PC-3 (cell line): ENCODE data around the gene TXLNA.

Experiments
- EZH2 ChIP-seq: fragments of 300-600 bp; sonication (generic); IDR thresholded peaks from one replicate; pipeline ENCODE4 v1.6.1; 2017; ENCODE audit warnings: antibody characterized with exemption, mild to moderate bottlenecking, low read length; ENCODE audit not compliant: unreplicated experiment
- TF ChIP-seq, protein P1 (sequence below): fragments of 300-600 bp; sonication (generic); conservative IDR thresholded peaks from 2 replicates; pipeline ENCODE4 v1.5.1; 2017; ENCODE audit warnings: antibody characterized with exemption, low read depth, mild to moderate bottlenecking, low read length

DNA sequence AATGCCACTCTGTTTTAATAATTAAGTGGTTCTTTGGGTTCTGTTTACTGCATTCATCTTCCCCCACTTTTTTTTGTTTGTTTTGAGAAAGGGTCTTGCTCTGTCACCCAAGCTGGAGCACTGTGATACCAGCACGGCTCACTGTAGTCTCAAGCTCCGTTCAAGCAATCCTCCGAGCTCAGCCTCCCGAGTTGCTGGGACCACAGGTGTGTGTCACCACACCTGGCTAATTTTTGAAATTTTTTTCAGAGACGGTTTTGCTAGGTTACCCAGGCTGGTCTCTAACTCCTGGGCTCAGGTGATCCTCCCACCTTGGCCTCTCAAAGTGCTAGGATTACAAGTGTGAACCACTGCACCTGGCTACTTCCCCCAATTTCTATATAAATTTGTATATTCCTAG is 42.4 kb upstream of the TXLNA start:
- TF ChIP-seq, protein P1, sequence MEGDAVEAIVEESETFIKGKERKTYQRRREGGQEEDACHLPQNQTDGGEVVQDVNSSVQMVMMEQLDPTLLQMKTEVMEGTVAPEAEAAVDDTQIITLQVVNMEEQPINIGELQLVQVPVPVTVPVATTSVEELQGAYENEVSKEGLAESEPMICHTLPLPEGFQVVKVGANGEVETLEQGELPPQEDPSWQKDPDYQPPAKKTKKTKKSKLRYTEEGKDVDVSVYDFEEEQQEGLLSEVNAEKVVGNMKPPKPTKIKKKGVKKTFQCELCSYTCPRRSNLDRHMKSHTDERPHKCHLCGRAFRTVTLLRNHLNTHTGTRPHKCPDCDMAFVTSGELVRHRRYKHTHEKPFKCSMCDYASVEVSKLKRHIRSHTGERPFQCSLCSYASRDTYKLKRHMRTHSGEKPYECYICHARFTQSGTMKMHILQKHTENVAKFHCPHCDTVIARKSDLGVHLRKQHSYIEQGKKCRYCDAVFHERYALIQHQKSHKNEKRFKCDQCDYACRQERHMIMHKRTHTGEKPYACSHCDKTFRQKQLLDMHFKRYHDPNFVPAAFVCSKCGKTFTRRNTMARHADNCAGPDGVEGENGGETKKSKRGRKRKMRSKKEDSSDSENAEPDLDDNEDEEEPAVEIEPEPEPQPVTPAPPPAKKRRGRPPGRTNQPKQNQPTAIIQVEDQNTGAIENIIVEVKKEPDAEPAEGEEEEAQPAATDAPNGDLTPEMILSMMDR, result no peak
- no peak for TF ChIP-seq EZH2
